ENCODE results near the gene FMO5.
A peak's percentile ranks its signal among the peaks of the same experiment; 100 is the strongest.
"Not testable (repeated sequence)": the region's sequence is repeated elsewhere in the genome, so short reads cannot be mapped to it uniquely, and the experiment has no call there.

Gene FMO5, protein sequence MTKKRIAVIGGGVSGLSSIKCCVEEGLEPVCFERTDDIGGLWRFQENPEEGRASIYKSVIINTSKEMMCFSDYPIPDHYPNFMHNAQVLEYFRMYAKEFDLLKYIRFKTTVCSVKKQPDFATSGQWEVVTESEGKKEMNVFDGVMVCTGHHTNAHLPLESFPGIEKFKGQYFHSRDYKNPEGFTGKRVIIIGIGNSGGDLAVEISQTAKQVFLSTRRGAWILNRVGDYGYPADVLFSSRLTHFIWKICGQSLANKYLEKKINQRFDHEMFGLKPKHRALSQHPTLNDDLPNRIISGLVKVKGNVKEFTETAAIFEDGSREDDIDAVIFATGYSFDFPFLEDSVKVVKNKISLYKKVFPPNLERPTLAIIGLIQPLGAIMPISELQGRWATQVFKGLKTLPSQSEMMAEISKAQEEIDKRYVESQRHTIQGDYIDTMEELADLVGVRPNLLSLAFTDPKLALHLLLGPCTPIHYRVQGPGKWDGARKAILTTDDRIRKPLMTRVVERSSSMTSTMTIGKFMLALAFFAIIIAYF

DNA sequence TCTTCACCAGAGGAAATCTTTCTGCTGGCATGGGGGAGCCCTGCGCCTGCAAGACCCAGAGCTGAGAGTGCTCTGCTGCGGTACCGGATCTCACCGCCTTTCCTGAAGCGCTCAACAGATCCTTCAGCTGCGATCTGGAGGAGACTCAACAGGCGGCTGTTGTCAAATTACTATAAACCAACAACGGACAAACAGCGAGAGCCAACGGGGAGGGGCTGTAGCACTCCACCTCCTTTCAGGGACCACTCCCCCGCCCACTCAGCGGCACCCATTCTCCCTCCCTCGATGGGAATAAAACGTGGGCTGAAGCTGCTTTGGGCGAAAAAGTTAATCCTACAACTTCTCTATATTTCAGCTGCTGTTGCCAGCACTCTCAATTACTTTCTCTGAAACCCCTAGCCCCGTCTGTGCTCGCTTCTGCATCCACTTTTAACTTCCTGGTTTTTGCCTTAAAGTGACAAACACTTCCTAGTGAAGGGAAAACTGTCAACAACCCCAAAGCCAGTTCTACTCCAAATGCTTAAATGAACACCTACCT, at the start of gene FMO5:
FMO5 (minus strand) TSS at position 147 of the 538 bp plus-strand sequence. CDS start 310 bp downstream, outside the sequence.
- peak; percentile 51 for DNase-seq

DNA sequence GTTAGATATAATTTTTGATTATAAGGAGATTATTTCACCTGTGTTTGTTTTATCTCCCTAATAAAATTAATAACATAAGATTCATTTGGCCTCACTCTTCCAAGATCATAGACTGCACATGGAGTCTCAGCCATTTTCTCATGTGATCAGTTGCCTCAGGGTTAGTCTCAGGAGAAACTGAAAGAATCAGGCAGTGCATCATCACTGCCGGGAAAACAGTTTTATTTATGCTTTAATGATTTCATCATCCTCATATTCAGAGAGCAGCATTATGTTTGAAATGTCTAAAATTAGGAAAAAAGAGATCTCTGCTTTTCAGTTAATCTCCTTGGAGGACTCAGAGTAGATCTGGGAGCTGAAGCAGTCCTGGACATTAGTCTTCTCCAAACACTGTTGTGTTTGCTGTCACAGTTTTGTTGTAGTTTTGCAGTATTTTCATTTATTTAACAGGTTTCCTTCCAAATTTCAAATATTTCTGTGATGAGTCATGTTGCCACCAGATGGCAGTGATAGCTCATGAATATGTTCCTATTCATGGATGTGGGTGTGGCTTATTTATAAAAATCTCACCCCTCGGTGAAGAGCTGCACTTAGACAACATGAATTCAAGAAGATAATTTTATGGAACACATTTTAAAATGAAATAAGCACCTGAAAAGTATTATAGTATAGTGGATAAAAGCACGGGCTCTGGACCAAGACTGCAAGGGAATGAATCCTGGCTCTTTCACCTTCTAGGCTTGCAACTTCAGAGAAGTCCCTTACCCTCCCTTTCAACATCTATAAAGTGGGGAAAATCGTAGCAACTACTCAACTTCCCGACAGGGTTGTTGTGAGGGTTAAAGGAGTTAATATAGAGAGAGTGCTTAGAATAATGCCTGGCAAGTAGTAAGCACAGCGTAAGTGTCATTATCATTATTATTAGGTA, 48.5 kb upstream of the FMO5 start:
- peak; percentile 60 for DNase-seq

DNA sequence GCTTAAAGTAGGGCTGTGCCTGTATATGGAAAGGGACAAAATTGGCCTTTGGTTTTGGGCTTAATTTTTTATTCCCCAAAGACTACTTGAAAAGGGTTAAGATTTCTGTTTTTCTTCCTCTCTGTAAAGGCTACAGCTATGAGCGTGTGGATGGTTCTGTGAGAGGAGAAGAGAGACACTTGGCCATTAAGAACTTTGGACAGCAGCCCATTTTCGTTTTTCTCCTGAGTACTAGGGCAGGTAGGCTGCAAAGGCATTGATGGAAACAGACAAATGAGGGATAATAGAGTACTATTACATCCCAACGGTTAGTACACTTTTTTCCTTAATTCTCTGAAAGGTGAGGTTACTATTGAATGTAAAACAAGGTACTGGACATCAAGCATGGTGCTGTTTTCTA, 46.9 kb upstream of the FMO5 start:
- DNase-seq, result no peak

DNA sequence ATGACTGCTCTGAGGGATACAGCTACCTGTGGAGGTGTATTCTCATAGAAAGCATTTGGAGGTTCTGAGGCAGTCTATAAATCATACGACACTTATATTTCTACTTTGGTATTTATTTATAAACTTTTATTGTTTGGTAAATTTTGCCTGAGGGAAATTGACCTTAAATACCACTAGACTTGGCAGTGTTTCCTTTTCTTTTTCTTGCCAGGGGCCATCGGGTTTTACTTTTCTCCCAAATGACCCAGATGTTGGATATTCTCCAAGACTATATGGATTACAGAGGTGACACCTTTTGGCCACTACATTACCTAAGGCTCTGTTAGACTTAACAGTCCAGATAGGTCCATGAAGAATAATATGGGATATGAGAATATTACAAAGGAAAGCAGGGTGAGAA, 45.6 kb upstream of the FMO5 start:
- no peak for DNase-seq

DNA sequence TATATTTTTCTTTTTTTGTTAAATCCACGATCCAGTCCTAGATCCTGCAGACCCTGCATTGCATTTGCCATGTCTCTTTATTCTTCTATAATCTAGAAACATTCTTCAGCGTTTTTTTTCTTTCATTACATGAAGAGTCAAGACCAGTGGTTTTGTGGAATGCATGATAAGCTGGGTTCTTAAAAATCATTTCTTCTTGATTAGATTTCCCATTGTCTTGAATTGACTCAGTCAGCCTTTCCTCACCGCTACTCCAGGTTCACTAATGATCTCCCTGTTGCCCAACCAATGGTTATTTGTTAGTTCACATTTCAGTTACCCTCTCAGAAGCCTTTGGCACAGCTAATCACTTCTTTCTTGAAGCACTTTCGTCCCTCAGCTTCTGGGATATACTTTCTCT, 42.6 kb upstream of the FMO5 start:
- DNase-seq, result no peak

DNA sequence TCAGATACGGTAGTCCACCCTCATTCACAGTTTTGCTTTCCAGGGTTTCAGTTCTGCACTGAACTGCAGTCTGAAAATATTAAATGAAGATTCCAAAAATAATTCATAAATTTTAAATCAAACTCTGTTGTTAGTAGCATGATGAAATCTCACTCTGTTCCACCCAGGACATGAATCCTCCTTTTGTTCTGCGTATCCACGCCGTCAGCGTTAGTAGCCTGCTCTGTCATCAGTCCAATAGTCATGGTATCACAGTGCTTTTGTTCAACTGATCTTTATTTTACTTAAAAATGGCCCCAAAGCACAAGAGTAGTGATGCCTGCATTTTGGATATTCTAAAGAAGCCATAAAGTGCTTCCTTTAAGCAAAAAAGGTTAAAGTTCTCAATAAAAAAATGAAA, 41.2 kb upstream of the FMO5 start:
- DNase-seq, result no peak

DNA sequence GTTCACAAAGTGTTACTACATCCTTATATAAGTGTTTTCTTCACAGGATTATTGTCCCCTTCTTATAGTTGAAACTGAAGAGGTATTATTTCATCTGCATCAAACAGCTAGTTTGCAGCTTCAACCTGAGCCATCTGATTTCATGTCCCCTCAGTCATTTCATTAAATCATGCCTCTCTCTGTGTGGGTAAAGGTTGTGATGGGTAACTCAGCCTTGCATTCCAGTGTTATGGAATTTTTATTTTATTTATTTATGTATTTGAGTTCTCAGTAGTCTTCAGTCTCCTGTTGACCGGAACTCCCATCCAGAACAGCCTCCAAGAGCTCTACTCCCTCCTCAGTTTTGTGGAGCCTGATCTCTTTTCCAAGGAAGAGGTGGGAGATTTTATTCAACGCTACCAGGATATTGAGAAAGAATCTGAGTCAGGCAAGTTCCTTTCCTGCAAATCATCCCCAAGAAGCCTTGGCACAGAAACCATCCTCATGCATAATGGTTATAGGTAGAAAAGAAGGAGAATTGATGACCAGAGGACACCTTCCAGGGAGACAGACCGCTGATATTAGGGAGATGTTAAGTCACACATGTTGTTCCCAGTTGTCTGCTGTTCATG, 39.1 kb upstream of the FMO5 start:
- no peak for DNase-seq

DNA sequence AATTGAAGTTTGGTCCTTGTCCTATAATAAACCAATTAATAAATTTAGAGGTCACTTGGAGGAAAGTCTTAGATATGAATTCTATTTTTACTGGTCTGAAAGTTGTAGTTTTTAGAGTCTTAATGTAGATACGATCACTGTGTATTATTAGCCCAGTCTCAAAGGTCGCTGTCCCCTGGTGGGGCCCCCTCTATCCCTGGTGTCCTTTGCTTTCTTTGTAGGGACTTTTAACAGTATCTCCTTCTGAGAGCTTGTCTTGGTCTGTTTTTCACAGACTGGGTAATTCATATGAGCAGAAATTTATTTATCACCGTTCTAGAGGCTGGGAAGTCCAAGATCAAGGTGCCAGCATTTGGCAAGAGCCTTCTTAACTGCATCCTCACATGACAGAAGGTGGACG, 35.8 kb upstream of the FMO5 start:
- DNase-seq, result no peak

DNA sequence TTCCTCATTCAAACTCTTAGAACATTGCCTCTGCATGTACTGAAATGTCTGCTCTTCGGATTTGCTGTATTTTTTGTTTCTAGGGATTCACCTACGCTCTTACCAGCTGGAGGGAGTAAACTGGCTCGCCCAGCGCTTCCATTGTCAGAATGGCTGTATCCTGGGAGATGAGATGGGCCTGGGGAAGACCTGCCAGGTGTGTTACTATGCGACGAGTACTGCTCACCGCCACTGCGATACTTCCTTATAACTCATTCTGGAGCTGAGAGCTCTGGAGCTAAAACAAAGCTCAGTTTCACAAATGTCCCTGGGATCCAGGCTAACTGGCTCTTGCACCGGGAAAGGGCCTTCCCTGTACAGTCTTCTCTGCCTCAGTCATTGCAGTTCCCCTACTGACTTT, 27.4 kb upstream of the FMO5 start:
- no peak for DNase-seq

DNA sequence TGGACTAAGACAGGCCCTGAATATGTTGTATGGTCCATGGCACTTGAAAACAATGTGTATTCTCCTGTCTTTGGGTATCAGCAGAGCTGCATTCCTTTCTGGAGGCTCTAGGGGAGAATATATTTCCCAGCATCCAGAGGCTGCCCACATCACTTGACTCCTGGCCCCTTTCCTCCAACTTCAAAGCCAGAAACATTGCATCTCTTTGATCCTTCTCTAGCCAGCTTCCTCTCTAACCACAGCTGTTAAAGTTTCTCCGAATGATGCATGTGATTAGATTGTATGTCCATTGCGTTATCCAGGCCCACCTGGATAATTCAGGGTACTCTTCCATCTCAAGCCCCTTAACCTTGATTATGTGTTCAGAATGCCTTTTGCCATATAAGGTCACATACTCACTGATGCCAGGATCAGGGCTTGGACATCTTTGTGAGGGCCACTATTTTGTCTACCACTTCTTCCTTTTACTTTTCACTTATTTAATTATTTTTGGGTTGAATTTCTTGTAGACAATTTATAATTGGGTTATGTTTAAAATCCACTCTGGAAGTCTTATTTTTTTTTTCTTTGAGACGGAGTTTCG, 22.6 kb upstream of the FMO5 start:
- DNase-seq, result no peak

DNA sequence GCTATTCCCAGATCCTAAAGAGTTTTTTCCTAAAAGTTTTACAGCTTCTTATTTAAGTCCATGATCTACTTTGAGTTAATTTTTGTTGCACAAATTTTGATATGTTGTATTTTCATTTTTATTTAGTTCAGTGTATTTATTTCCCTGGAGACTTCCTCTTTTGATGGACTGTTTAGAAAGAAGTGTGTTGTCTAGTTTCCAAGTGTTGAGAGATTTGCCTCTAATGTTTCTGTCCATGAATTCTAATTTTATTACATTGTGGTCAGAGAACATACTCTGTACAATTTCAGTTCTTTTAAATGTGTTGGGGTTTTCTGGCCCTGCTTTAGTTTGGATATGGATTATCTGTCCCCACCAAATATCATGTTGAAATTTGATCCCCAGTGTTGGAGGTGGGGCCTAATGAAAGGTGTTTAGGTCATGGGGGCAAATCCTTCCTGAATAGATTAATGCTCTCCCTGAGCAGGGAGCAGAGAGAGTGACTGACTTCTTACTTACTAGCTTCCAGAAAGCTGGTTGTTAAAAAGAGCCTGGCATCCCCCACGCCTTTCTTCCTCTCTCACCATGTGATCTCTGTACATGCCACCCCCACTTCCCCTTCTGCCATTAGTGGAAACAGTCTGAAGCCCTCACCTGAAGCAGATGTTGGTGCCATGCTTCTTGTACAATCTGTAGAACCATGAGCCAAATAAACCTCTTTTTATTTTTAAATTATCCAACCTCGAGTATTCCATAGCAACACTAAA, 21.9 kb upstream of the FMO5 start:
- DNase-seq, result no peak

DNA sequence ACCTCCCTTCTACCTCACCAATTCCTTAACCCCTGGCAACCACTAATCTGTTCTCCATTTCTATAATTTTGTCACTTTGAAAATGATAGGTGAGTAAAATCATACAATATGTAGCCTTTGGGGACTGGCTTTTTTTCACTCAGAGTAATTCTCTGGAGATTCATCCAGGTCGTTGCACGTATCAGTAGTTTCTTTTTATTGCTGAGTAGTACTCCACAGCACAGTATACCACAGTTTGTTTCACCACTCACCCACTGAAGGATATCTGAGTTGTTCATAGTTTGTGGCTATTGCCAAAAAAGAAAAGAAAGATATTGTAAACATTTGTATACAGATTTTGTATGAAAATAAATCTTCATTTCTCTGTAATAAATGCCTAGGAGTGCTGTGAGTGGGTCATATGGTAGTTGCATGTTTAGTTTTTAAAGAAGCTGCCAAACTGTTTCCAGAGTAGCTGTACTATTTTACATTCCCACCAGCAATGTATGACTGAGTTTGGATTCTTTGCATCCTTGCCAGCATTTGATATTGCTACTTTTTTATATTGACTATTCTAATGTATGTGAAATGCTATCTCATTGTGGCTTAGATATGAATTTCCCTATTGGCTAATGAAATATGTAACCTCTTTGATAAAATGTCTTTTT, 21.0 kb upstream of the FMO5 start:
- no peak for DNase-seq

DNA sequence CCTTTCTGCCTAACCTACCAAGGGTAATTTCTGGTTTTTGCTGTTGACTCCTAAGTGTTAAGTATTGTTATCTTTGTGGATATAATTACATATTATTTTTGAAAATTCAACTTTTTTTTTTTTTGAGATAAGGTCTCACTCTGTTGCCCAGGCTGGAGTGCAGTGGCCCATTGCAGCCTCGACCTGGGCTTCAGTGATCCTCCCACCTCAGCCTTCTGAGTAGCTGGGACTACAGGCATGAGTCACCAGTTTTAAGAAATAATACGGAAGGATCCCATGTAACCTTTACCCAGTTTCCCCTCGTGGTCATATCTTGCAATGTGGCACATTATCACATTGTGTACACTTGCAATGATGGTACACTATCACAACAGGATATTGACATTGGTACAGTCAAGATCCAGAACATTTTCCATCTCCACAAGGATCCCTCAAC, 20.5 kb upstream of the FMO5 start:
- DNase-seq, result no peak

DNA sequence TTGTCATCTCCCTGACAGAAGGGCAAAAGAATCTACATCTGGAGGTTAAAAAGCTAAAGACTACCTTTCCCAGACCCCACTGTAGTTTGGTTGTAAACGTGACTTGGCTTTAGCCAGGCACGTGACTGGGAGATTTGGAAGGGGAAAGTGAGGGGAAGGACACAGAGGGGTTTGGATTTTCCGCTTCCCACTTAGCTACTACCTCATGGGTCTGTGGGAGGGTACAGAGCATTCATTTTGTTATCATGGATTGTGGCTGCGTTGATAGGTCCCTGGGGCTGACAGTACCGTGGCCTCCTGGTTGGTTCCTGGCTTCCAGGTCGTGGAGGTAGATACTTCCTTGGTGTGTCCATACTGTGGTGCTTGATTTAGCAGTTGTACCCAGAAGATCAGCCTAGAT, 20.0 kb upstream of the FMO5 start:
- no peak for DNase-seq

DNA sequence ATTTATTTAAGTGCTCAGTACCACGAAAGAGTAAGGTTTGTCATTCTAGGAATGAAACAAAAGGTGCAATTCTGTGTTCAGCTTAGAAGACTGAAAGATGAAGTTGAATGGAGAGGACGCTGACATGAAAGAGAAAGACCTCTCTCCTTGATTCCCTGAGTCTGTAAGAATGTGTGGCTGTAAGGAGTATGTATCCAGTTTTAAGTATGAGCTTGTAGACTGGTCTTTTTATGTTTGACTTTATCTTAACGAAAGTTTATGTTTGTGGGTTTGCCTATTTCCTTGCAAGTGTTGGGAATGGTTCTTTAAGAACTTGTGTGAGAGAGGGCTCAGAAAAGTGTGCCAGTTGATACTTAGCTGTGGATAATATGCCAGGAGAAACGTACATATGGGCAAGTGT, 18.7 kb upstream of the FMO5 start:
- no peak for DNase-seq

DNA sequence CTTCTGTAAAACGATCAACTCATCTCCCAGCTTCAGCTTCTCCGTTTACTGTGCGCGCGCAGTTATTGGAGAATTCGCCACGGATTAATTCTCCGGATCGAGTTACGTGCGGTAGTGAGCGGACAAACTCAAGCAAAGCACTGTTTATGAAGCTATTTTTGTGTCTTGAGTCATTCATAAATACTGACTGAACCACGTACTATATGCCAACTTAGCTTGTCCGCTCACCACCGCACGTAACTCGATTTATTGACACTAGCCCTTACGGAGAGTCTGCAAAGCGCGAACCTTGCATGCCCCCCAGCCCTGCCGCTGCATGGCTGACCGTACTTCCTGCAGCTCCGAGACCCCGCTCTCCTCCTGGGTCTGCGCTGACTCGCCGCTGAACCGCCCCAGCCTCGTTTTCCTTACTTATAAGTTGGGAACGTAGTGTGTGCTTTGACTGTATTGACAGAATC, 18.1 kb upstream of the FMO5 start:
- no peak for DNase-seq

DNA sequence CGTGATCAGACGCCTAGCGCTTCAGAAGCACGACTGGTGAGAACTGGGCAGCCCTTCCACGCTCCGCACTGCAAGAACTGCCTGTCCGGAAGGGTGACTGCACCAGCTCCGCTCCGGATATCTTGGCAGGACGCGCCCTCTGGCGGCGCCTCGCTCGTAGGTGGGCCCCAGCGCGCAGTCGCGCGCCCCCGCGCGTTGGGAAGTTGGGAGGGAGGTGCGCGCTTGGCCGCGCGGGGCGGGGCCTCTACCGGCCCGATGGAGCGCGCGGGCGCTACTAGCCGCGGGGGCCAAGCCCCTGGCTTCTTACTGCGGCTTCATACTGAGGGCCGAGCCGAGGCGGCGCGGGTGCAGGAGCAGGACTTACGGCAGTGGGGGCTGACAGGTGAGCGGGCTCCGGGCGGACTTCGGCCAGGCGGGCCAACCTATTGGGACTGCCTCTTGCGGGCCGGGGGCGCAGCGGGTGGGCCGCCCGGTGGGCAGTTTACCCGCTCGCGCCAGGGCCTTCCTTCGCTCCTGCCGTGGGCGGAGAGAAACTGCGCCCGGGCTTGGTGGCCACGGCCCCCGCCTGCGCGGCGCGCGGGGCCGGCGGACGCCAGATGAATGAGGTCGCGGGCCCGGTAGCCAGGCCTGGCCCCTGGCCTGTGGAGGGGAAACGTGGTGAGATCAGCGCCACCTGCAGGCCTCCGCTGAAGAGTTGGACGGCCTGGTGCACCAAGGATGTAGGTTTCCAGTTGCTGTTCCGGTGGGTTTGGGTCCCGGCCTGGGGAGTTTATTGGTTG, 17.5 kb upstream of the FMO5 start, which contains the start of gene CHD1L:
CHD1L (plus strand) TSS at position 236 of the 779 bp plus-strand sequence; CDS start at position 256, 20 bp downstream.
- DNase-seq, result peak; percentile 95

DNA sequence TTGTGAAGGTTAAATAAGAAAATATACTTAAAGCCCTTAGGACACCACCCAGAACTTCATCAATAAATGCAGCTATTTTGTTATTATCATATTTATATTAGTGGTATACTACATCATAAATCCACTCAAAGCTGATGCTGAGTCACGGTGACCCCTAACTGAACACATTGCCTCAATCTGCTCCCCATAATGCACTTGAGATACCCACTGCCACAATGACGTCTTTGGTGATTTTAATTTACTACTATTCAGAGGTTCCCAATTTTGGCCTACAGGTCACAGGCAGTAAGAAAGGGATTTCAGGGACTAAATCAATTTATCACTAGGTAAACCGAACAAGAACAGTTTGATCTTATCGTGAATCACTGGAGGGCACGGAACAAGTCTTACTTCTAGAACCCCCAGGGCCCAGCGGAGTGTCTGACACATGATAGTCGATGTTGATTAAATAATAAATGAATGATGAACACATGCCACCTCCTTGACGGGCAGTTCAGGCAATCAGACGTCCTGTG, 16.9 kb upstream of the FMO5 start:
- no peak for DNase-seq

DNA sequence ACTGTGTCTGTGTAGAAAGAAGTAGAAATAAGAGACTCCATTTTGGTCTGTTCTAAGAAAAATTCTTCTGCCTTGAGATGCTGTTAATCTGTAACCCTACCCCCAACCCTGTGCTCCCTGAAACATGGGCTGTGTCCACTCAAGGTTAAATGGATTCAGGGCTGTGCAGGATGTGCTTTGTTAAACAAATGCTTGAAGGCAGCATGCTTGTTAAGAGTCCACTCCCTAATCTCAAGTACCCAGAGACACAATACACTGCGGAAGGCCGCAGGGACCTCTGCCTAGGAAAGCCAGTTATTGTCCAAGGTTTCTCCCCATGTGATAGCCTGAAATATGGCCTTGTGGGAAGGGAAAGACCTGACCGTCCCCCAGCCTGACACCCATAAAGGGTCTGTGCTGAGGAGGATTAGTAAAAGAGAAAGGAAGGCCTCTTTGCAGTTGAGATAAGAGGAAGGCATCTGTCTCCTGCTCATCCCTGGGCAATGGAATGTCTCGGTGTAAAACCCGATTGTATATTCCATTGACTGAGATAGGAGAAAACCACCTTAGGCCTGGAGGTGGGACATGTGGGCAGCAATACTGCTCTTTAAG, 15.1 kb upstream of the FMO5 start:
- DNase-seq, result not testable (repeated sequence)
